ENCODE measurements around the gene SGPP1.

DNA sequence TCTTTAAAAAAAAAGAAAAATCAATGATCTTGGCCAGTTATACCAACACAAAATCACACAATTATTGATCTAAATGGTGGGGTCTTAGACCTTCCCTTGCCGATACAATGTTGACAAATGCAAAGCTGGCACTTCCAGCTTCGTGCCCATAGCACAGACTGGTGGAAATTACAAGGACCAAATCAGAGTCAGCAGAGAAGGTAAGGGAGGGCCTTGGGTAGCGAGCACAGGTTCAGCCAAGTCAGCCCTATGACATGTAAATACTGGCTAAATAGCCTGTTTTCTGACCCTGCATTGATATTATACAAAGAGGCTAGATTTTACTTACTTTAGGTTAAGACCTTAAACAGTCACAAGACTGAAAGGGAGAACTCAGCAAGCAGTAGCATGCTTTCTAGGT, 55.9 kb downstream of the SGPP1 start:
- no peak for TF ChIP-seq POLR2A (IDR thresholded peaks at IDR 0.05; ENCODE audit: low read depth, low read length)
- TF ChIP-seq TAF1 (IDR thresholded peaks at IDR 0.05; ENCODE audit: borderline replicate concordance, low read depth, low read length): no peak
- TF ChIP-seq POLR2AphosphoS5 (IDR thresholded peaks at IDR 0.05; ENCODE audit: low read depth, low read length): no peak

Data from GM12892 (cell line).